HL-60/S4 (cell line): ENCODE results near the gene PMVK.
"Not testable (repeated sequence)": the region's sequence is repeated elsewhere in the genome, so short reads cannot be mapped to it uniquely, and the experiment has no call there.

Source experiments
- in situ Hi-C: fragments of 300-500 bp; cut with MboI; formaldehyde crosslinking; loops from 2 replicates; pipeline ENCODE4 v1.14.3; 2022; ENCODE audit warnings: low sequenced_read_pairs

Gene PMVK

DNA sequence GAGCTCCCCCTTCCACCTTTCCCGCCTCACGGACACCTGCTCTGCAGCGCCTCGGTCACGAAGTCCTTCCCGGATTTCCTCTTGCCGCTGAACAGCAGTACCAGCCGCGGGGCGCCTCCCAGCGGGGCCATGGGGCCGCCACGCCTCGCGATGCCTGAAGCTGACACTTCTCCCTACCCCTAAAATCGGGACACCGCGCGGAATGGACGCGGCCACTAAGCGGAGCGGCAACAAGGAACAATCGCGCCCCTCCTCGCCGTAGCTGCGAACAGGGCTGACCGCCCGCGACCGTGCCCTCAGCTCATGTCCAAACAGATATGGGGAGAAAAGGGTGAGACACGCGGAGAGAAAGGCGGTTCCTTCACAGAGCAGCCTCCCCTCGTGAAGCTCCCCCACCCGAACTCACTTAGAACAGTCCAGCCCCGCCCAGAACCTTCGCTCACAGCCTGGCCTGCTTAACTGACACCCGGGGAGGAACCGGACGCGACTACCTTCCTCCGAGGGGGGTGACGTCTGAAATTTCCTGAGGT lies at the start of gene PMVK:
TSS of gene PMVK (minus strand) at position 165 of the 530 bp plus-strand sequence. CDS start at position 131, 34 bp downstream.
- in situ Hi-C loops: no loop called here

GRCh38 chr1:154983776-154984466 lies 47.4 kb upstream of the PMVK start:
- in situ Hi-C loops: no loop called here

DNA sequence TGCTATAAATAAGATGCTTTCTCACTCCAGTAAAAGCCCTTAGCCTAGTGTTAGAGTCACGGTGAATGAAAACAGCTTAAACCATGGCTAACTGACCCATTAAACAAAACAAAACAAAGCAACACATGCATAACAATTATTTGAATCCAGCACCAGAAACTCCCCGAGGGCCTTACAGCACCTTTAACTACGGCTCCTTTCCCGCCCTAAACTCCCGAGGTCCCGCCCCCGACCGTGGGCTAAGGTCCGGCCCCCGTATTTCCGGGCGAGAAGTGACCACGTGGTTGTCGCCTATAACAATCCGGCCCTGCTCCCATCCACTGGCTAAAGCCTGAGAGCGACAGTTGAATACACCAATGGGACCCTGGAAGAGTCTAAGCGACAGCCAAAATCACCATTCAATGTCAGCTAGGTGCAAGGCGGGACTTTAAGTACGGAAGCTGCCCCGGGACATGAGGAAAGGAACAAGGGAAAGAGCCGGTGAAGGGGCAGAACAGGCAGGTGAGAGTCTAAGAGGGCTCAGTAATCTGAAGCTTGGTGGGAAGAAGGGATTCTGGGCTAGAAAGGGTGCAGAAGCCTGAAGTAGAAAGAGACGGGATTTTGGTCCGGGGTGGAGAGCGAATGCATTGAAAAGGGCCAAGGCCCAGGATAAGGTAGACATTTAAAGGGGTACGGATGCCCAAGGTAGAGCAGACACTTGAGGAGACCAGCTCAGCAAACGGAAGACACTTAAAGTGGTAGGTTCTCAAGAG lies 46.6 kb upstream of the PMVK start, which contains the start of gene FLAD1:
TSS of gene FLAD1 (plus strand) at position 448 of the 752 bp plus-strand sequence. CDS start 351 bp downstream, outside the sequence.
- in situ Hi-C loops: no loop called here

GRCh38 chr1:154982341-154982740 lies 45.8 kb upstream of the PMVK start:
- in situ Hi-C loops: no loop called here

DNA sequence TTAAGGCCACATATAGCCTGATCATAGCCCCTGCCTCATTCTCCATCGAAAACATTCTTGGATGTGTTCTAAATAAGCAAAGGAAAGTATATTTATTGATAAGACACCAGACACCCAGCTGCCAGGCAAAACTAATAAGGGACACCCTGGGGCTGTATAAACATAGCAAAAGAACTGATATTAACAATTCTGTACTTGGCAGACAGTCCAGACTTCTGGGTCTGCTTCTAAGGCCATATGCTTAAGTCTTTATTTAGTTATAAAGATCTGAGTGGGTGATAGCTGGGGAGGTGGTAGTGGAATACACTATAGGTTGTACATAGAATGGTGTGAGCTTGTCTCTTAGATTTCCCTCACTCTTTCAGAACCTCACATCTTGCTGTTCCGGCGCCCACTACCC lies 41.8 kb upstream of the PMVK start:
- in situ Hi-C loops: no loop called here

DNA sequence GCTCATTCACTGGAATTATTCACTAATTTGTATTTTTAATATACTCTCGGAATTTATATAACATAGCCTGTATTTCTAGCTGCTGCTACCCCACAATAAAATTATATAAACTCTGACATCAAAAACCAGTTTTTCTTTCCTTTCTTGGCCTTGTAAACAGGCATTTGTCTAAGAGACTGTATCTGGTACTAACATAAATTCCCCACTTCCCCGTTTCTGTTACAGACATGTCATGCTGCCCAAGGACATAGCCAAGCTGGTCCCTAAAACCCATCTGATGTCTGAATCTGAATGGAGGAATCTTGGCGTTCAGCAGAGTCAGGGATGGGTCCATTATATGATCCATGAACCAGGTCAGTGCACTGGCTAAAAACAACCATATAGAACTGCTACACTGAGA lies 41.2 kb upstream of the PMVK start:
- in situ Hi-C loops: not testable (repeated sequence)

- in situ Hi-C loops: no loop called here
These were observed 39.0 kb upstream of the PMVK start for GRCh38 chr1:154975409-154976059.

- in situ Hi-C loops: no loop called here
These were observed 38.4 kb upstream of the PMVK start for GRCh38 chr1:154974808-154975408.

GRCh38 chr1:154974102-154974807 lies 37.7 kb upstream of the PMVK start, which contains the start of gene CKS1B:
Gene CKS1B, plus strand, starts transcription at chr1:154974681. Its CDS starts 65 bp downstream, at chr1:154974746.
- in situ Hi-C loops: no loop called here

GRCh38 chr1:154973344-154974101 lies 37.0 kb upstream of the PMVK start:
- in situ Hi-C loops: no loop called here

GRCh38 chr1:154972517-154973343 lies 36.2 kb upstream of the PMVK start:
- in situ Hi-C loops: no loop called here

DNA sequence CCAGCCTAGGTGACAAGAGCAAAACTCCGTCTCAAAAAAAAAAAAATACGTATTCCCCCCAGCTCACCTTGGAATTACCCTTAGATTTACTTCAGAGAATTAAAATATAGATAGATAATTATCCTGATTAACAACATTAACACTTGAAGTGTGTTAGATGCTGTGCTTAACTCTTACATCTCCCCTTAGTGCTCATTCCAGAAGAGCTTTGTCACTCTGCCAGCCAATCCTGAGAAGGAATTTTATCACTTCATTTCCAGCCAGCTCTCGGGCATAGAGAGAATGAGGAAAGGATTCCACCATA lies 35.6 kb upstream of the PMVK start:
- in situ Hi-C loops: no loop called here

GRCh38 chr1:154971341-154971998 lies 35.0 kb upstream of the PMVK start:
- in situ Hi-C loops: no loop called here

GRCh38 chr1:154970631-154971340 lies 34.3 kb upstream of the PMVK start, which contains the start of gene SHC1:
Gene SHC1, minus strand, starts transcription at chr1:154970747. Its CDS starts 221 bp downstream, at chr1:154970526.
- in situ Hi-C loops: no loop called here

- in situ Hi-C loops: no loop called here
These were observed 33.4 kb upstream of the PMVK start for GRCh38 chr1:154969860-154970452.

DNA sequence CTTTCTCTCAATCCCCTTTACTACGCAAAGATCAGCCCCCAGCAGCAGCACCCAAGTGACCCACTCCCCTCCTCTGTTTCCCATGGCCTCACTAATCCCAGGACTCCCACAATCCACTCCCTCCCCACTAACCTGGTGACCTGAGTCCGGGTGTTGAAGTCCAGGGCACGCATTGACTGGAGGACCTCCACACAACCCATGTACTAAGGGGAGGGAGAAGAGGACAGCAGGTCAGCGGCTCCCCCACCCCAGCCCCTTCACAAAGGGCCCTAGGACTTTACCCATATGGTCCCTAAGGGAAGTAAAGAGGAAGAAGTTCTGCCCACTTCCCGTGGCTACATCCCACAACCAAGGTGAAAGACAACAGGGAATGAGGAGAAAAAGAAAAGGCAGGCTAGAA lies 32.7 kb upstream of the PMVK start:
- in situ Hi-C loops: no loop called here

DNA sequence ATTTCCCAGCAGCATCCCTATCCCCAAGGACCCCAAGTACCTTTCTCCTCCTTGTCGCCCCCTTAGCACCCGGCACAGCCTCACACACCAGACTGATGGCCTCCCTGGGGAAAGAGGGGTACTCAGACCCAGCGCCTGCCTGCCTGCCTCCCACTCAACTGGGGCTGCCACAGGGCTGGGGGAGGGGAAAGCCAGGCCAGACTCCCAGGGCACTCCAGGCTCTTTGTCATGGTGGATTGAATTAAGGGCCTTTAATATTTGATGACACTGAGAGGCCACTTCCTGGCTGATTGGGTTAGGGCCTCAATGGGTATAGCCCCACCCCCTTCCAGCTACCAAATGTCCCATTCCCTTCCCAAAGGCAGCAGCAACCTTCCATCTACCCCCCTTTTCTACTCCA lies 32.2 kb upstream of the PMVK start:
- in situ Hi-C loops: no loop called here
